GM12878 (cell line): ENCODE results near the gene ZMYND12. TPM values are rescaled to one million over a fixed set of nuclear protein-coding genes. Genes with fewer than 3 reads are reported as not detected.

Experiments used
- ATAC-seq: fragments of 200-7000 bp; cut with Tn5 transposase; 3 replicates; pipeline ENCODE4 v1.9.1; 2020; ENCODE audit warnings: mild to moderate bottlenecking, moderate library complexity
- BruUV-seq: library from RNA; stranded (reverse); fragments of 400-500 nt; replicated peaks from 2 replicates; lab custom pipeline; 2021; lab: Mats Ljungman, UMichigan
- CTCF ChIA-PET: fragments of 300-600 bp; sonication (Branson Sonifier 250); formaldehyde crosslinking; extraction: SDS; loops from one replicate; lab custom pipeline; 2021; ENCODE audit warnings: inconsistent platforms; lab: Yijun Ruan, JAX
- POLR2A ChIA-PET: fragments of 350-600 bp; formaldehyde crosslinking; extraction: SDS; loops from one replicate; lab custom pipeline; 2021; ENCODE audit warnings: inconsistent platforms; lab: Charles Lee
- RAD21 ChIA-PET: fragments of 300-600 bp; sonication (Branson Sonifier 250); formaldehyde crosslinking; loops from one replicate; lab custom pipeline; 2023; ENCODE audit warnings: antibody characterized with exemption; ENCODE audit not compliant: unreplicated experiment; lab: Charles Lee
- SMC1A ChIA-PET: fragments of 300-600 bp; sonication (Branson Sonifier 250); formaldehyde crosslinking; loops from one replicate; lab custom pipeline; 2023; ENCODE audit not compliant: unreplicated experiment, uncharacterized antibody; lab: Charles Lee
- DNase-seq: peaks from one replicate; pipeline ENCODE4 v3.0.0-alpha.2; 2011; ENCODE audit warnings: low read depth, low spot score
- FAIRE-seq: peaks from 3 replicates; lab custom pipeline; 2011; peaks lifted over from hg19 to GRCh38; lab: Jason Lieb, UNC
- H2AFZ ChIP-seq: 2 replicates; pipeline ENCODE4 v1.6.0; 2011; ENCODE audit warnings: low read depth, low read length, control low read depth; ENCODE audit not compliant: control insufficient read depth
- H3K27ac ChIP-seq: 2 replicates; pipeline ENCODE4 v1.5.1; 2011; ENCODE audit warnings: control low read depth; ENCODE audit not compliant: control insufficient read depth, insufficient read depth
- H3K27me3 ChIP-seq, 2 experiments: replicated peaks in 1 of 2; 2 replicates each; pipeline versions ENCODE4 v1.6.0 to v1.6.1; 2011; ENCODE audit warnings: low read length in 1 of 2; ENCODE audit not compliant: control insufficient read depth in 2 of 2, insufficient read depth in 2 of 2
- H3K36me3 ChIP-seq, 2 experiments: 2 replicates each; pipeline ENCODE4 v1.5.1; 2011; ENCODE audit warnings: low read length in 1 of 2; ENCODE audit not compliant: control insufficient read depth in 2 of 2, insufficient read depth in 2 of 2
- H3K4me1 ChIP-seq: 2 replicates; pipeline ENCODE4 v1.6.1; 2011; ENCODE audit warnings: mild to moderate bottlenecking, low read length, moderate library complexity, mixed read lengths; ENCODE audit not compliant: control insufficient read depth, insufficient read depth
- H3K4me2 ChIP-seq: 2 replicates; pipeline ENCODE4 v1.6.0; 2011; ENCODE audit warnings: control low read depth; ENCODE audit not compliant: control insufficient read depth, insufficient read depth
- H3K4me3 ChIP-seq: fragments of 200-600 bp; sonication (generic); 2 replicates; pipeline ENCODE4 v1.5.1; 2016
- H3K79me2 ChIP-seq: 2 replicates; pipeline ENCODE4 v1.6.0; 2011; ENCODE audit warnings: low read length; ENCODE audit not compliant: control insufficient read depth, insufficient read depth
- H3K9ac ChIP-seq: 2 replicates; pipeline ENCODE4 v1.8.0; 2011; ENCODE audit warnings: low read length, control low read depth, mixed read lengths; ENCODE audit not compliant: control insufficient read depth, insufficient read depth
- H3K9me3 ChIP-seq: replicated peaks from 3 replicates; pipeline ENCODE4 v1.5.1; 2011; ENCODE audit warnings: mild to moderate bottlenecking, low read length; ENCODE audit not compliant: control insufficient read depth, insufficient read depth
- H4K20me1 ChIP-seq: 2 replicates; pipeline ENCODE4 v1.6.0; 2011; ENCODE audit not compliant: control insufficient read depth, insufficient read depth
- BHLHE40 ChIP-seq, 2 experiments: fragments of 450-650 bp in 1 of 2; IDR thresholded peaks; 2 replicates each; pipeline ENCODE4 v1.6.1; 2011 to 2017; ENCODE audit warnings: low read depth in 2 of 2, borderline replicate concordance in 1 of 2, improper control_type of control experiment in 1 of 2, low read length in 1 of 2, mild to moderate bottlenecking in 1 of 2
- CHD1 ChIP-seq: IDR thresholded peaks from 2 replicates; pipeline ENCODE4 v1.6.1; 2012; ENCODE audit warnings: low read depth, low read length, improper control_type of control experiment
- DPF2 ChIP-seq: fragments of 450-650 bp; IDR thresholded peaks from 2 replicates; pipeline ENCODE4 v1.6.1; 2017; ENCODE audit warnings: mild to moderate bottlenecking
- ESRRA ChIP-seq: IDR thresholded peaks from 2 replicates; pipeline ENCODE4 v1.6.1; 2012; ENCODE audit warnings: mild to moderate bottlenecking, low read length, improper control_type of control experiment
- HDGF ChIP-seq: fragments of 450-650 bp; IDR thresholded peaks from 2 replicates; pipeline ENCODE4 v1.6.1; 2016; ENCODE audit warnings: antibody characterized with exemption
- KAT2A ChIP-seq: conservative IDR thresholded peaks from 2 replicates; pipeline ENCODE4 v1.6.1; 2011; ENCODE audit warnings: low read depth, low read length; ENCODE audit not compliant: control insufficient read depth
- MEF2A ChIP-seq: IDR thresholded peaks from 2 replicates; pipeline ENCODE4 v1.6.1; 2011; ENCODE audit warnings: low read depth, mild to moderate bottlenecking, low read length, moderate library complexity; ENCODE audit not compliant: insufficient read depth
- MTA2 ChIP-seq: fragments of 450-650 bp; IDR thresholded peaks from 2 replicates; pipeline ENCODE4 v1.6.1; 2016; ENCODE audit warnings: low read depth, mild to moderate bottlenecking, moderate library complexity
- NRF1 ChIP-seq: conservative IDR thresholded peaks from 2 replicates; pipeline ENCODE4 v1.6.1; 2011; ENCODE audit warnings: mild to moderate bottlenecking, low read depth, low read length, improper control_type of control experiment
- POLR2A ChIP-seq: IDR thresholded peaks from 2 replicates; pipeline ENCODE4 v1.6.1; 2011; ENCODE audit warnings: low read depth, mild to moderate bottlenecking, low read length
- POLR2AphosphoS2 ChIP-seq: IDR thresholded peaks from 2 replicates; pipeline ENCODE4 v1.6.1; 2011; ENCODE audit warnings: low read depth, mild to moderate bottlenecking, low read length, improper control_type of control experiment, moderate library complexity
- RCOR1 ChIP-seq: conservative IDR thresholded peaks from 2 replicates; pipeline ENCODE4 v1.6.1; 2012; ENCODE audit warnings: low read depth, low read length, improper control_type of control experiment
- SIN3A ChIP-seq: IDR thresholded peaks from 2 replicates; pipeline ENCODE4 v1.6.1; 2012; ENCODE audit warnings: low read depth, low read length, improper control_type of control experiment
- STAT3 ChIP-seq: IDR thresholded peaks from 2 replicates; pipeline ENCODE4 v1.6.1; 2011; ENCODE audit warnings: low read depth, low read length, improper control_type of control experiment
- WGBS: methylation state at CpG from one replicate; pipeline ENCODE4 v1.1.6; 2016; ENCODE audit warnings: low lambda C conversion rate; ENCODE audit not compliant: insufficient replicate concordance, insufficient coverage; ENCODE audit errors: missing lambda C conversion rate; 5-methylcytosine and 5-hydroxymethylcytosine counted together
- in situ Hi-C: fragments of 300-500 bp; cut with MboI; formaldehyde crosslinking; loops from 9 replicates; pipeline ENCODE4 v1.14.3; 2018; ENCODE audit warnings: mixed read lengths
- intact Hi-C: fragments of 100-400 bp; cut with micrococcal nuclease; formaldehyde crosslinking; loops from one replicate; pipeline ENCODE4 v1.14.2; 2022; ENCODE audit not compliant: unreplicated experiment
- polyA plus RNA-seq, 11 experiments: library from polyadenylated mRNA; depleted of rRNA in 4 of 11; unstranded in 6 of 11; stranded (reverse) in 5 of 11; fragments of >200 nt; fragmentation: Nextera tagmentation in 4 of 11; fragmentation: Illumina TruSeq in 1 of 11; extraction: Ambion mirVana in 4 of 11; extraction: Trizol in 1 of 11; gene quantifications; 1 replicate in 1 of 11; 2 replicates in 10 of 11; pipeline versions ENCODE4 v1.2.1 to v1.2.3, GENCODE V29; 2011 to 2016; ENCODE audit warnings: inconsistent platforms in 2 of 11, missing spikeins in 2 of 11, low read depth in 1 of 11
- total RNA-seq, 4 experiments: library from RNA; depleted of rRNA in 3 of 4; stranded (reverse); fragments of >200 nt in 3 of 4; fragmentation: Illumina TruSeq in 1 of 4; extraction: Trizol in 1 of 4; gene quantifications; 2 replicates each; pipeline versions ENCODE4 v1.2.1 to v1.2.3, GENCODE V29; 2013 to 2021

Gene ZMYND12
- total and polyA plus RNA-seq, 10 of the 15 experiments (the other 5 are each of a cell fraction or from before 2014, with no cell fraction given), result 0.26 to 1.4 (median 0.67) TPM

DNA sequence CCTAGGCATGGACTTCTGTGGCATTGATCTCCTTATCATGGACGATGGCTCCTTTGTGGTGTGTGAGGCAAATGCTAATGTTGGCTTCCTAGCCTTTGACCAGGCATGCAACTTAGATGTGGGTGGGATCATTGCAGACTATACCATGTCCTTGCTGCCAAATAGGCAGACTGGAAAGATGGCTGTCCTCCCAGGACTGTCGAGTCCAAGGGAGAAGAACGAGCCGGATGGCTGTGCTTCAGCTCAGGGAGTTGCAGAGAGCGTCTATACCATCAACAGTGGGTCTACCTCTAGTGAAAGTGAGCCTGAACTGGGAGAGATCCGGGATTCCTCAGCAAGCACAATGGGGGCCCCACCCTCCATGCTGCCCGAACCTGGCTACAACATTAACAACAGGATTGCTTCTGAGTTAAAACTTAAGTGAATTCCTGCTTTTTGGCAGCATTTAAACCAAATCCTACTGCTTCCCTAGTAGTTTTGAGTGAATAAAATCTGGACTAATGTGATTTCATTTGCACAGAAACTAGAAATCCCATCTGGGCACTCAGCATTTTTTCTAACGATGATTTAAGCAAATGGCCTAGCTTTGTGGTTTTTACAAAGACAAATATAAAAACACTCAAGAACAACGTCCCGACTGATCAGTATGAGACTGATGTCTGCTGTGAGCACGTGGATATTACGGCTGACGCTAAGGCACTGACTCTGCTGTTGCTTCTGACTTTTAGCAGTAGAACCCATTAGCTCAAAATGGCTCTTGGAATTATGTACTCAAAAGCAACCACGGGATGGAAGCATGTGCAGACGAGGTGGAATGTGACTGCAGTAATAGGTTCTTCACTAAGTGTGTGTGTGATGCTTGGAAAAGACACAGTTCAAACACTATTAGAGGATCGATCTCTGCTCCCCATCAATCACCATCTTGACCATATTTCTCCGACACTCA is 41.0 kb downstream of the ZMYND12 start:
- Histone ChIP-seq H2AFZ (no peak overlapping the region), H3K36me3 (no peaks in the 10 kb centered on the region), H3K9me3 (no peaks in the 10 kb centered on the region), H4K20me1 (no peaks in the 10 kb centered on the region), H3K79me2 (no peaks in the 10 kb centered on the region), H3K4me2 (no peak overlapping the region), H3K27me3 (no peaks in the 10 kb centered on the region; a peak in 1 of 4 replicates), H3K4me3 (no peak overlapping the region), H3K9ac (no peak overlapping the region), H3K27ac (no peak overlapping the region), H3K4me1 (no peaks in the 10 kb centered on the region)
- SMC1A ChIA-PET, result interaction anchor here (0.6 to 1.6 kb wide), 3 partner anchors 14 to 241 kb away, joined by 3 read pairs; no protein-coding TSS in a partner anchor
- CTCF ChIA-PET, result interaction anchor here (1.6 kb wide), 1 partner anchor 73 kb away, joined by 3 read pairs; no protein-coding TSS in a partner anchor
- 34% methylated on average over 17 of the region's 17 CpGs for WGBS
- RAD21 ChIA-PET, result interaction anchor here (0.9 kb wide), 1 partner anchor 40 kb away, joined by 3 read pairs; no protein-coding TSS in a partner anchor
- DNase-seq (no peak), ATAC-seq (no peak), FAIRE-seq (no peak)
- POLR2A ChIA-PET, result no interaction called here
- no TSS peak for BruUV-seq
- in situ Hi-C loops (no loop called here), intact Hi-C loops (no loop called here)
- TF ChIP-seq KAT2A (no peak), NRF1 (no peak), DPF2 (no peak), POLR2A (no peak), ESRRA (no peak), HDGF (no peak), POLR2AphosphoS2 (no peak), BHLHE40 (IDR thresholded peaks at IDR 0.05; ENCODE audit: borderline replicate concordance in 1 of 2, low read depth in 2 of 2, low read length in 1 of 2) (no peak), MEF2A (no peak), SIN3A (no peak), STAT3 (no peak), MTA2 (no peak), RCOR1 (no peak), CHD1 (no peak)
